HT1080 (cell line): ENCODE measurements around the gene BCL2L15. TPM values are rescaled to one million over a fixed set of nuclear protein-coding genes. Genes with fewer than 3 reads are reported as not detected.
"Not testable (repeated sequence)": the region's sequence is repeated elsewhere in the genome, so short reads cannot be mapped to it uniquely, and the experiment has no call there.

Source experiments
- DNase-seq: peaks from one replicate; pipeline ENCODE4 v3.0.0-alpha.2; 2015; ENCODE audit warnings: low read depth
- total RNA-seq: library from RNA; depleted of rRNA; stranded (reverse); fragments of >200 nt; shearing (Covaris generic); gene quantifications from 2 replicates; pipeline ENCODE4 v1.2.3, GENCODE V29; 2014

BCL2L15 gene
- total RNA-seq, 1 experiment from 2014 or later, result 0.05 TPM

DNA sequence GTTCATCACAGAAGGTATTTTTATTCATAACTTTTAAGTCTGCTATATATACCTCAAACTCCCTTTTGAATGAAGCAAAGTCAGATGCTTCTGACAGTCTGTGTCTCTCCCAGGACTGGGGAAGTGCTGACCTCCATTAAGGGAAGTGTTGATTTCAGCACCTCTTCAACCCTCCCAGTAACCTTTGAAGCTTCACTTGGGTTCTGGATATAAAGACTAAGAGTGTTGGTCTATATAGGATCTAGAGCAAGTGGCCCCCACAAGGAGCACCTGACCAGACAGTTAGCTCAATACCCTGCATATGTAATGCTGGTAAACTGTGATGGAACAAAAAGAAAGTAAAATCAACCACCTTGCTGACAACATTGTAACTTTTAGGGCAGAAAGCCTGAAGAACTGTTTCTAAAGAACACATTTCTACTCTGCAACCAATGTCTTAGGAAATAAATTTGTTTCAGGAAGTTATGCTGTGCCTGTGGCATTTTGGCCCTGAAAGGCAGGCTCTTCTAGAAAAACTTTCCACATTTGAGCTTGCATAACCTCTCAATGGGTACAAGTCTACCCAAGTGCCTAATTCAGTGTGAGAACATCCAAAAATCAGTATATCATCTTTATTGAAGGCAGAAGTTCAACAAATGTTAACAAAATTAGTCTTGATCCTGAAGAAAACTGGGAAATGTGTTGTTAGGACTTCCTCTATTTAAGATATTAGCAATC, 15.0 kb downstream of the BCL2L15 start:
- DNase-seq, result no peak

- peak; percentile 90 for DNase-seq
Observed at GRCh38 chr1:113871597-113872113, 15.7 kb downstream of the BCL2L15 start, which contains the start of gene PTPN22. Gene PTPN22 (minus strand): TSS chr1:113871712.

- no peak for DNase-seq
Observed at GRCh38 chr1:113870778-113871177, 16.6 kb downstream of the BCL2L15 start.

- DNase-seq, result peak; percentile 87
Observed at GRCh38 chr1:113868387-113869083, 18.8 kb downstream of the BCL2L15 start.

GRCh38 chr1:113861641-113862040, 25.7 kb downstream of the BCL2L15 start:
- no peak for DNase-seq

- DNase-seq, result peak; percentile 77
Observed at GRCh38 chr1:113860891-113861290, 26.5 kb downstream of the BCL2L15 start.

DNA sequence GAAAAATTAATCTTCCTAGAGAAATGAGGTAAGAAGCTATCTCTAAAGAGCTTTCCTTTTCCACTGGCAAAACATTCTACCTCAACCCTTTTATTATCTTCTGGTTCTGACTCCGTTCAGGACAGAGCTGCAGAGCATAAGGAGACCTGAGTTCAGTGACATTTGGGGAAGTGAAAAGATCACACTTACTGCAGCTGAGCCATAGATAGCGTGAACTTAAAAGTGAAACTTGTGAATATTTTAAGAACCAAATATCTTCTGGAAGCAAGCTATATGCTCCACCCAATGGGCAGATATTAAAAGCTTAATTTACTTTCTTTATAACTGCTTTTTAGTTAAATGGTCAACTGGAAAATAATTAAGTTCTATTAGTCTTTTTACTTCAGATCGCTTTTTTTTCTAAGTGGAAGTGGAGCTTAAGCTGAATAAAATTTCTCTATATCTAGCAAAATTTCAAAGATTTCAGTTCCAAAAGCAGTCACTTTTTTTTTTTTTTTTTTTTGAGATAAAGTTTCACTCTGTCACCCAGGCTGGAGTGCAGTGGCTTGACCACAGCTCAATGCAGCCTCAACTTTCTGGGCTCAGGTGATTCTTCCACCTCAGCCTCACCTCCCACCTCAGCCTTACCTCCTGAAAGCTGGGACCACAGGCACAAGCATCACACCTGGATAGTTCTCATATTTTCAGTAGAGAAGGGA, 27.8 kb downstream of the BCL2L15 start:
- DNase-seq, result no peak

- no peak for DNase-seq
Observed at GRCh38 chr1:113858982-113859381, 28.4 kb downstream of the BCL2L15 start.

- DNase-seq, result no peak
Observed at GRCh38 chr1:113858418-113858817, 29.0 kb downstream of the BCL2L15 start.

DNA sequence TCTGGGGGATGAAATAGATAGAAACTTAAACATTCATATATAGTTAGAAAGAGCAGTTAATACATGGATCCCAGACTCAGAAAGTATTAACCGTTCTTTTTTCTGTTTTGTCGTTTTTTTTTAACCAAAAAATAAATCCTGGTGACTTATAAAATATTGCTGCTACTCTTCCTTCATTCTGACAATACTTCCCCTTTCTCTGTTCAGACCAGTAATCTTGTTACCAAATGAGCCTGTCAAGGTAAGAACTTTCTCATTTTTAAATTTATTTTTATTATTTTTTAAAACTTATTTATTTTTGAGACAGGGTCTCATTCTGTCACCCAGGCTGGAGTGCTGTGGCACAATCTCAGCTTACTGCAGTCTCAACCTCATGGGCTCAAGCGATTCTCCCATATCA, 29.6 kb downstream of the BCL2L15 start:
- DNase-seq, result no peak

DNA sequence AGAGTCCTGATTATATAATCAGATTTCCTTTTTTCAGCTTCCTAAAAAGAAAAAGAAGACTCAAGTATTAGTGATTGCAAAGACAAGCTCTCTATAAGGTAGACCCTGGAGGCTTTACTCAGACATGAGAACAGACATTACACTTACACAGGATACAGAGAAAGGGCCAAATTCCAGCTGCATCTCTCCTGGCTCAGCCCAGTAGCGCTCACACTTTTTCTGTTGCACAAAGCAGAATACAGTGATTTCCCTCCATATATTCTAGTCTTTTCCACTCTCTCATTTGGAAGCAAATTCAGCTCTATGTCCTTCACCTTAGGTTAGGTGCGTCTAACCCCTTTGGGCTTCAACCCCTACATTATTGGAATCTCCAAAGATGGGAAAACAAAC, 31.0 kb downstream of the BCL2L15 start:
- DNase-seq, result no peak

- DNase-seq, result no peak
Observed at GRCh38 chr1:113855630-113856400, 31.6 kb downstream of the BCL2L15 start.

DNA sequence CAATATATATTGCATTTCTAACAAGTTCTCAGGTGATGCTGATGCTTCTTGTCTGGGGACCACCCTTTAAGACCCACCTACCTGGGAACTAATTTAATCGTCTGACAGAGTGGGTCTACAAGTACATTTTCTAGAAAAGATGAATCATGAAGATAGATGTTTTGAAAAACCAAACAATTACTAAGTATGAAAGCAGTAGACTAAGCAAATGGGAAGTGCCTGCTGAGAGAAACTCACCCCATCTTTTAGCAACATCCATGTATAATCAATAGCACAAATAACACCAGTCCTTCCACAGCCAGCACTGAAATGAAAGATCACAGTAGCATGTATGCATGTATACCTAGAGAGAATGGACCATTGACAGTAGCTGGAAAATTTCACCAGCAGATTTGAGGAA, 33.1 kb downstream of the BCL2L15 start:
- DNase-seq, result no peak

DNA sequence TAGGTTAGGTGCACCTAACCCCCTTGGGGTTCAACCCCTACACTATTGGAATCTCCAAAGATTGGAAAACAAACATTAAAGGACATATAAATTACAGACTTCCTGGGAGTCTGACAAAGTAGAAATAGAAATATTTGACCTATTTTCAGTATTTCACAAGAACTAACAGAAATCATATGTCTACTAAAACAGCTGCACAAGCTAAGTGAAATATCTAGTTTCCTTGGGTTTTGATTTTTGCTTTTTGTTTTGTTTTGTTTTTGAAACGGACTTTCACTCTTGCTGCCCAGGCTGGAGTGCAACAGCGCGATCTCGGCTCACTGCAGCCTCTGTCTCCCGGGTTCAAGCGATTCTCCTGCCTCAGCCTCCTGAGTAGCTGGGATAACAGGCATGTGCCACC, 34.7 kb downstream of the BCL2L15 start:
- DNase-seq, result not testable (repeated sequence)

GRCh38 chr1:113850127-113850796, 37.1 kb downstream of the BCL2L15 start:
- DNase-seq, result no peak

DNA sequence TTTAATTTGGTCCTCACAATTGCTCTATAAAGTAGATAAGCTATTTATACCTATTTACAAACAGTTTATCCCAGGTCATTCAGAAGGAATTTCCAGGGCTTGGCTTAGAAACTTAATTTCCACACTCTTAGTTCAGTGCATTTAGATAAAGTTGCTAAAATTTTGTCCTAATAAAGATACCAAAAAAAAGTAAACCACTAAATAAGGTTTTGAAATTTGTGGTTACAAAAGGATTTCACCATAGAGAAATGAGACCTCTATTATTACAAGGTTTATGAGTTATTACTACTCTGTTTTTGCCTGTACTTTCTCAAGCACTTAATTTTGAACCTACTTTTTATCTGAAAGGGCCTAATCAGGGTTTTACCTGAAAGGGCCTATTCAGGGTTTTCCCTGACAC, 38.3 kb downstream of the BCL2L15 start:
- DNase-seq, result no peak

GRCh38 chr1:113846391-113847035, 40.9 kb downstream of the BCL2L15 start:
- DNase-seq, result no peak

GRCh38 chr1:113836534-113836933, 50.8 kb downstream of the BCL2L15 start:
- no peak for DNase-seq

DNA sequence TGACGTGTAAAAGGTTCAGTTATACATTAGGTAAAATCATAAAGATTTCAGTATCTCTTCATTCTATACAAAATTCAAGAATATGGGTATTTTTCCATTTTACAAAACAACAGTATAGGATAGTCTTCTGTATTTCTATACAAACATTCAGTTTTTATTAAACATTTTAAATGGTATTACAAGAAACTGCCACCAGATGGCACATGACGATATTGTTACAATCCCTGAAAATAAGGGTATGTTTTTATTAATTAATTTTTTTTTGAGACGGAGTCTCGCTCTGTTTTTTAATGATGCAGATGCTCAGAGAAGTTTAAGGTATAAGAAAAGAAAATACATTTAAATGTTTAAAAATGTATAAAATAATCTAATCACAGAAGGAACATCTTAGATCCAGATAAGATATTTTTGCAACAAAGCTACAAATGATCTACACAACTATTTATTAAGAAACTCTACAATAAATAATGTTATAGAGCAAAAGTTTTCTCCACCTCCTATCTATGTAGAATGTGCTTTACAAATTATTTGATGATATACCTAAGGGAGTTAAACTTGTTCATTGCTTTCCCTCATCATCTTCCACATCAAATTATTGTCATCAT, 51.6 kb downstream of the BCL2L15 start:
- peak; percentile 26 for DNase-seq

- DNase-seq, result peak; percentile 72
Observed at GRCh38 chr1:113834716-113835115, 52.7 kb downstream of the BCL2L15 start.
